GM21737 (cell line): ENCODE measurements around the gene DDX59.

ENCODE experiments used
- ATAC-seq: cut with Tn5 transposase; IDR thresholded peaks from one replicate; pipeline ENCODE4 v1.9.1; 2021; ENCODE audit warnings: mild to moderate bottlenecking, moderate library complexity; ENCODE audit not compliant: unreplicated experiment

Gene DDX59

GRCh38 chr1:200671235-200671786, 1.6 kb upstream of the DDX59 start:
- ATAC-seq, result no peak

GRCh38 chr1:200670242-200671118, 773 bp upstream of the DDX59 start:
- no peak for ATAC-seq

GRCh38 chr1:200668514-200669313, 993 bp downstream of the DDX59 start:
- no peak for ATAC-seq

- no peak for ATAC-seq
These were observed 3.4 kb downstream of the DDX59 start for GRCh38 chr1:200666309-200666708.

- ATAC-seq, result no peak
These were observed 3.8 kb downstream of the DDX59 start for GRCh38 chr1:200665861-200666260.

- no peak for ATAC-seq
These were observed 9.0 kb downstream of the DDX59 start for GRCh38 chr1:200660719-200661118.

GRCh38 chr1:200659269-200659668, 10.4 kb downstream of the DDX59 start:
- ATAC-seq, result no peak

GRCh38 chr1:200658037-200658818, 11.5 kb downstream of the DDX59 start:
- ATAC-seq, result no peak

- ATAC-seq, result peak; percentile 93
These were observed 15.0 kb downstream of the DDX59 start for GRCh38 chr1:200654660-200655059.

- ATAC-seq, result no peak
These were observed 16.7 kb downstream of the DDX59 start for GRCh38 chr1:200653022-200653462.

GRCh38 chr1:200652378-200652777, 17.3 kb downstream of the DDX59 start:
- no peak for ATAC-seq

GRCh38 chr1:200646515-200646914, 23.2 kb downstream of the DDX59 start:
- no peak for ATAC-seq

- no peak for ATAC-seq
These were observed 25.7 kb downstream of the DDX59 start for GRCh38 chr1:200644021-200644420.

GRCh38 chr1:200642481-200642880, 27.2 kb downstream of the DDX59 start:
- no peak for ATAC-seq

GRCh38 chr1:200640963-200641401, 28.7 kb downstream of the DDX59 start:
- no peak for ATAC-seq

GRCh38 chr1:200640373-200640962, 29.2 kb downstream of the DDX59 start:
- ATAC-seq, result no peak

GRCh38 chr1:200638073-200638472, 31.6 kb downstream of the DDX59 start:
- ATAC-seq, result no peak

GRCh38 chr1:200636681-200637080, 33.0 kb downstream of the DDX59 start:
- ATAC-seq, result no peak

GRCh38 chr1:200634261-200635122, 35.2 kb downstream of the DDX59 start:
- ATAC-seq, result no peak
